SJSA1 (cell line): ENCODE results near the gene RPL41. TPM values are rescaled to one million over a fixed set of nuclear protein-coding genes. Genes with fewer than 3 reads are reported as not detected.
"Not testable (repeated sequence)": the region's sequence is repeated elsewhere in the genome, so short reads cannot be mapped to it uniquely, and the experiment has no call there.

ENCODE experiments used
- DNase-seq, 2 experiments: peaks; one replicate each; pipeline ENCODE4 v3.0.0-alpha.2; 2015 to 2020; ENCODE audit warnings: low spot score in 2 of 2, low read depth in 1 of 2
- H3K27ac ChIP-seq: fragments of 250-450 bp; sonication (Bioruptor Pico); 2 replicates; pipeline ENCODE4 v1.5.1; 2020; ENCODE audit warnings: mild to moderate bottlenecking, moderate library complexity
- H3K27me3 ChIP-seq: fragments of 250-450 bp; sonication (Bioruptor Pico); replicated peaks from 2 replicates; pipeline ENCODE4 v1.5.1; 2020; ENCODE audit warnings: mild to moderate bottlenecking, moderate library complexity
- H3K36me3 ChIP-seq: fragments of 250-450 bp; sonication (Bioruptor Pico); 2 replicates; pipeline ENCODE4 v1.5.1; 2020; ENCODE audit warnings: mild to moderate bottlenecking
- H3K4me1 ChIP-seq: fragments of 250-450 bp; sonication (Bioruptor Pico); replicated peaks from 2 replicates; pipeline ENCODE4 v1.6.1; 2021; ENCODE audit warnings: mild to moderate bottlenecking
- H3K4me3 ChIP-seq: fragments of 250-450 bp; sonication (Bioruptor Pico); 2 replicates; pipeline ENCODE4 v1.5.1; 2020; ENCODE audit warnings: mild to moderate bottlenecking
- H3K9me3 ChIP-seq: fragments of 250-450 bp; sonication (Bioruptor Pico); replicated peaks from 2 replicates; pipeline ENCODE4 v1.5.1; 2020; ENCODE audit warnings: mild to moderate bottlenecking
- total RNA-seq: library from RNA; depleted of rRNA; stranded (reverse); fragments of >200 nt; shearing (Covaris generic); gene quantifications from 2 replicates; pipeline ENCODE4 v1.2.3, GENCODE V29; 2014

RPL41 gene
- total RNA-seq, 1 experiment from 2014 or later = 1,215 TPM

DNA sequence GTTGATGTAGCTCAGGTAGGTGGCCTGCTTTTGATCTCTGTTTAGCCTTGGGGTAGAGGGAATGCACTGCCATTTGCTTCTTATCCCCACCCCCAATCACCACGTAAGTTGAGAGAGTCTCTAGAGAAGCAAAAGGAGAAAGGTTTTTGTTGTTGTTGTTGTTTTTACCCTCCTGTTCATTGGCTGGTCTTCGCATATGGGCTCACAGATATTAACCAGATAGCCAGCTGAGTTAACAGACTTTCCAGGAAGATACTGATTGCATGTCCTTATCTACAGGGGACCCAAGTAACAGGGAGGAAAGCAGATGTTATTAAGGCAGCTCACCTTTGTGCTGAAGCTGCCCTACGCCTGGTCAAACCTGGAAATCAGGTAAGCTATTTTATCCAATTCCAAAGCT, 9.2 kb upstream of the RPL41 start:
- H3K4me3 ChIP-seq = no peak overlapping the region
- H3K36me3 ChIP-seq = peaks cover 69% of the 10 kb centered on the region
- peaks cover 9% of the 10 kb centered on the region; the same call in 1 of the 2 replicates for H3K4me1 ChIP-seq
- no peak for DNase-seq
- H3K9me3 ChIP-seq = no peaks in the 10 kb centered on the region
- H3K27ac ChIP-seq = no peak overlapping the region
- no peaks in the 10 kb centered on the region for H3K27me3 ChIP-seq

GRCh38 chr12:56110571-56110970, 5.9 kb upstream of the RPL41 start:
- Histone ChIP-seq H3K36me3 (peaks cover 84% of the 10 kb centered on the region), H3K27me3 (no peaks in the 10 kb centered on the region), H3K9me3 (no peaks in the 10 kb centered on the region), H3K27ac (no peak overlapping the region), H3K4me1 (peaks cover 7% of the 10 kb centered on the region; the same call in 1 of the 2 replicates), H3K4me3 (no peak overlapping the region)
- DNase-seq = no peak

DNA sequence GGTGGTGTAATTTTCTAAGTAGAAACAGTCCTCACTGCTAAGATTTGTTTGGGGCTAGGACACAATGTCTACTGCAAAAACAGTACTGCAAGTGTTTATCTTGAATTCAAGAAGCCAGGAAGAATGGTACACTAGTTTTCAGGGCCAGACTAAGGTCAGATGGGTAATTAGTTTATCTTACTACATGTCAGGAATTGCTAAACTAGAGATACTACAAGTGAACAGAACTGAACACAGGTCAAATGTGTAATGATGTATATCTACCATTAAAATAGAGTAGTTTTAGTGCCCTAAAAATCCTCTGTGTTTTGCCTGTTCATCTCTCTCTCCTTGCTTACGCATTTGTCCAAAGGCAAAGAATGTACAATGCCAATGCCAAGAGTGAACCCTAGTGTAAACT, 2.3 kb upstream of the RPL41 start:
- Histone ChIP-seq H3K27me3 (no peaks in the 10 kb centered on the region), H3K36me3 (peaks cover 66% of the 10 kb centered on the region), H3K4me1 (peaks cover 11% of the 10 kb centered on the region), H3K9me3 (no peaks in the 10 kb centered on the region), H3K4me3 (no peak overlapping the region), H3K27ac (no peak overlapping the region)
- no peak for DNase-seq

DNA sequence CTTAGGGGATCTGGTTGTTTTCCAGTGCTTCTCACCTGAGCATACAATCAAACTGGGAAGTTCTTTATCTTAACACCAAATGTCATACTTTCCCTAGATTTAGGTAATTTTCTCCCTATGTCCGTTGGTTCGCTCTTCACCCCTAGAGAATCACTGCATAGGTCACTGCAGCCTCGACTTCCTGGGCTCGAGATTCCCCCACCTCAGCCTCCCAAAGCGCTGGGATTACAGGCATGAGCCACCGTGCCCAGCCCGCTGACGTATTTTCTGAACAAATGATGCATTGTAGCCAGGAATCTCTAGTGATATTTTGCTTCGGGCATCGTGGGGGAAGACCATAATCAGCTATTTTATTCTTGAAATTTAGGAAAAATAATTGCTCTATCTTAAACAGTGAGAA, 1.1 kb upstream of the RPL41 start:
- Histone ChIP-seq H3K9me3 (no peaks in the 10 kb centered on the region), H3K27me3 (no peaks in the 10 kb centered on the region), H3K36me3 (peaks cover 60% of the 10 kb centered on the region), H3K27ac (no peak overlapping the region; the same call in 1 of the 2 replicates), H3K4me1 (peaks cover 20% of the 10 kb centered on the region), H3K4me3 (no peak overlapping the region)
- DNase-seq = no peak

DNA sequence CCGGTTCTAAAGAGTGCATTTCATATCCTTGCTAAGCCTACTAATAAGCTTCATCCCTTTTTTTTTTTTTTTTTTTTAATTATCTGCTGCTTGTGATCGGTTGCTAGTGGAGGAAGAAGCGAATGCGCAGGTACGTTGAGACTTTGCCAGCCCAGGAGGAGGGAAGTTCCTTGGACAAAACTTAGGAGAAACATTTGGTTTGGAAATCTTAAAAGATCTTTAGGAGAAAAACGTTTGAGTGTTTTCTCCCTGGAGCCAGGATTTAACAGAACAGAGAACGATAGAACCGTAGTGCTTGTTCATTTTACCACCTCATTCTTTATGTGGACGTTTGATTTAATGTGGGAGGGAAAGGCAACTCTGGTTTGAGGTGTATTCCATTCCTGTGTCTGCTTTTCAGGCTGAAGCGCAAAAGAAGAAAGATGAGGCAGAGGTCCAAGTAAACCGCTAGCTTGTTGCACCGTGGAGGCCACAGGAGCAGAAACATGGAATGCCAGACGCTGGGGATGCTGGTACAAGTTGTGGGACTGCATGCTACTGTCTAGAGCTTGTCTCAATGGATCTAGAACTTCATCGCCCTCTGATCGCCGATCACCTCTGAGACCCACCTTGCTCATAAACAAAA, 761 bp downstream of the RPL41 start:
- Histone ChIP-seq H3K27ac (peak overlapping the region; percentile 83), H3K36me3 (peaks cover 54% of the 10 kb centered on the region), H3K4me3 (peak overlapping the region; percentile 73), H3K4me1 (peaks cover 20% of the 10 kb centered on the region)
- not testable (repeated sequence) for DNase-seq, H3K27me3 ChIP-seq, H3K9me3 ChIP-seq

GRCh38 chr12:56117778-56118687, 1.6 kb downstream of the RPL41 start, which contains the start of gene ZC3H10:
TSS of gene ZC3H10 (plus strand) at chr12:56118266. CDS start at chr12:56120563, 2,297 bp downstream.
- peak; percentile 98 to 99 for DNase-seq
- no peaks in the 10 kb centered on the region for H3K27me3 ChIP-seq
- H3K27ac ChIP-seq = peak within 1 kb of the TSS; percentile 83
- peak within 1 kb of the TSS; percentile 73 for H3K4me3 ChIP-seq
- peaks cover 20% of the 10 kb centered on the region for H3K4me1 ChIP-seq
- H3K9me3 ChIP-seq = no peaks in the 10 kb centered on the region
- H3K36me3 ChIP-seq = peaks cover 48% of the 10 kb centered on the region

GRCh38 chr12:56118688-56119357, 2.4 kb downstream of the RPL41 start:
- H3K27me3 ChIP-seq = no peaks in the 10 kb centered on the region
- DNase-seq = no peak
- H3K4me1 ChIP-seq = peaks cover 20% of the 10 kb centered on the region
- peak overlapping the region; percentile 73 for H3K4me3 ChIP-seq
- peaks cover 42% of the 10 kb centered on the region for H3K36me3 ChIP-seq
- peak overlapping the region; percentile 42 for H3K27ac ChIP-seq
- H3K9me3 ChIP-seq = no peaks in the 10 kb centered on the region

- H3K27me3 ChIP-seq = no peaks in the 10 kb centered on the region
- H3K4me1 ChIP-seq = peaks cover 20% of the 10 kb centered on the region
- H3K36me3 ChIP-seq = peaks cover 37% of the 10 kb centered on the region
- peak; percentile 72 to 91 for DNase-seq
- peak overlapping the region; percentile 73 for H3K4me3 ChIP-seq
- H3K27ac ChIP-seq = no peak overlapping the region
- H3K9me3 ChIP-seq = no peaks in the 10 kb centered on the region
Measured at GRCh38 chr12:56119361-56119796, 2.9 kb downstream of the RPL41 start.

GRCh38 chr12:56120158-56120846, 3.9 kb downstream of the RPL41 start:
- H3K27ac ChIP-seq = no peak overlapping the region
- no peaks in the 10 kb centered on the region for H3K27me3 ChIP-seq
- H3K9me3 ChIP-seq = no peaks in the 10 kb centered on the region
- DNase-seq = no peak
- H3K36me3 ChIP-seq = peaks cover 33% of the 10 kb centered on the region
- H3K4me1 ChIP-seq = peaks cover 20% of the 10 kb centered on the region
- no peak overlapping the region for H3K4me3 ChIP-seq

DNA sequence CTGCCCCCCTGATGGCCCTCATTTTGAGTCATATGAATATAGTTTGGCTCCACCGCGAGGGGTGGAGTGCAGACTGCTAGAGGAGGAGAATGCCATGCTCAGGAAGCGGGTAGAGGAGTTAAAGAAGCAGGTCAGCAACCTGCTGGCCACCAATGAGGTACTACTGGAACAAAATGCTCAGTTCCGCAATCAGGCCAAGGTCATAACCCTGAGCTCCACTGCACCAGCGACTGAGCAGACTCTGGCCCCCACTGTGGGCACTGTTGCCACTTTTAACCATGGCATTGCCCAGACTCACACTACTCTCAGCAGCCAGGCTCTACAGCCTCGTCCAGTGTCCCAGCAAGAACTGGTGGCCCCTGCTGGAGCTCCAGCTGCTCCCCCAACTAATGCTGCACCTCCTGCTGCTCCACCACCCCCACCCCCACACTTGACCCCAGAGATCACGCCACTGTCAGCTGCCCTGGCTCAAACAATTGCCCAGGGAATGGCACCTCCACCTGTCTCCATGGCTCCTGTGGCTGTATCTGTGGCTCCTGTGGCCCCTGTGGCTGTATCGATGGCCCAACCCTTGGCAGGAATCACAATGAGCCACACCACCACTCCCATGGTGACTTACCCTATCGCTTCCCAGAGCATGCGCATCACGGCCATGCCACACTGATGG, 4.9 kb downstream of the RPL41 start:
- Histone ChIP-seq H3K4me1 (peaks cover 26% of the 10 kb centered on the region), H3K27ac (no peak overlapping the region), H3K4me3 (no peak overlapping the region), H3K27me3 (no peaks in the 10 kb centered on the region), H3K9me3 (no peaks in the 10 kb centered on the region), H3K36me3 (peaks cover 32% of the 10 kb centered on the region)
- DNase-seq = no peak

DNA sequence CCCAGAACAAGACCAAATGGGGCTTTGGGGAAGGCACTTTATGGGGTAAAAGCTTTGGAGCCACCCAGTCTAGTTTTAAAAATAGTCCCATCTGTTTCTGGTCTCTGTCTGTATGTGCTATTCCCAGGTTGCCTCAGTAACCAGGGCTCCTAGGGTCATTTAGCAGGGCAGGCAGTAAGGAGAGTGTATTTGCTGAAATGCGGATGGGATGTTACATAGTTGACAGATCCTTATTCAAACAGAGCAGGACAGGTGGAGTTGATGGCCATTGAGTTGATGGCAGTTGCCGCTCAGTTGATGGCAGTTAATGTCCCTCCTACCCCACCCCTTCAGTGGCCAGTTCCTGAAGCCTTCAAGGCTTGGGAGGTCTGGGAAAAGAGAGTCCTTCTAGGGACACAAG, 6.2 kb downstream of the RPL41 start:
- Histone ChIP-seq H3K27me3 (no peaks in the 10 kb centered on the region), H3K36me3 (peaks cover 21% of the 10 kb centered on the region), H3K27ac (no peak overlapping the region), H3K4me1 (peaks cover 37% of the 10 kb centered on the region), H3K4me3 (no peak overlapping the region), H3K9me3 (no peaks in the 10 kb centered on the region)
- DNase-seq = no peak

GRCh38 chr12:56124133-56124532, 7.7 kb downstream of the RPL41 start:
- Histone ChIP-seq H3K36me3 (peaks cover 19% of the 10 kb centered on the region), H3K27ac (no peak overlapping the region), H3K4me1 (peaks cover 28% of the 10 kb centered on the region), H3K27me3 (no peaks in the 10 kb centered on the region), H3K9me3 (no peaks in the 10 kb centered on the region), H3K4me3 (no peak overlapping the region)
- no peak for DNase-seq

DNA sequence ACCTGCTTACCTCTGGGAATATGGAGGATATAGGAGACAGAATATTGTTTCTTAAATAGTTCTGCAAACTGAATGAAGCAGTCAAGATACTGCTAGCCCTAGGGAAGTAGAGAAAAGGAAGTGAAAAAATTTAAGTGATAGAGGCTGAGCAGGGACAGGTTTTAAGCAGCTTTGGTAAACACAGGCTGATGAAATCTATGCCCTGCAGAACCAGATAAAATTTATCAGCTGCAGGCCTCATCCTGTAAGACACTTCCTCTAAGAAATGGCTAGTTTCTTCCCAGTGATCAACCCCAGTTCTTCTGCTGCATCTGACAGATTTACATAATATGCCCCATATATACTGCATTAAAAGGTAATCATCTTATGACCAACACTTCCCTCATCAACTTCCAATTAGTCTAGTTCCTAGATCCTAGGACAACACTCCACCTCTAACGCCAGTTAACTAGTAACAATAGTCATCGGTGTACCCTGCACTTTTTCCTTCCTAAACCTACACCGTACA, 10.4 kb downstream of the RPL41 start:
- Histone ChIP-seq H3K27ac (peak overlapping the region; percentile 54; the same call in 1 of the 2 replicates), H3K27me3 (no peaks in the 10 kb centered on the region), H3K4me3 (no peak overlapping the region), H3K9me3 (no peaks in the 10 kb centered on the region), H3K4me1 (peaks cover 19% of the 10 kb centered on the region), H3K36me3 (peaks cover 23% of the 10 kb centered on the region)
- no peak for DNase-seq
